HEK293 (cell line): Measurements from ENCODE around the gene ENO2.
A peak's percentile ranks its signal among the peaks of the same experiment; 100 is the strongest.

ENCODE experiments used
- CTCF ChIP-seq: fragments of 450-650 bp; formaldehyde crosslinking; IDR thresholded peaks from 2 replicates; pipeline ENCODE4 v1.5.1; 2016; ENCODE audit warnings: missing biosample characterization, missing genetic modification characterization
- EGR2 ChIP-seq: fragments of 450-650 bp; formaldehyde crosslinking; IDR thresholded peaks from 2 replicates; pipeline ENCODE4 v1.5.1; 2016; ENCODE audit warnings: low read depth, missing biosample characterization, missing genetic modification characterization
- GLI4 ChIP-seq: fragments of 450-650 bp; formaldehyde crosslinking; IDR thresholded peaks from 2 replicates; pipeline ENCODE4 v1.5.1; 2016; ENCODE audit warnings: missing biosample characterization, missing genetic modification characterization
- KLF1 ChIP-seq: fragments of 450-650 bp; formaldehyde crosslinking; IDR thresholded peaks from 2 replicates; pipeline ENCODE4 v1.5.1; 2016; ENCODE audit warnings: missing biosample characterization, missing genetic modification characterization
- KLF9 ChIP-seq: fragments of 450-650 bp; formaldehyde crosslinking; IDR thresholded peaks from 2 replicates; pipeline ENCODE4 v1.5.1; 2016; ENCODE audit warnings: missing biosample characterization, missing genetic modification characterization, low read depth
- MYNN ChIP-seq: fragments of 450-650 bp; formaldehyde crosslinking; IDR thresholded peaks from 2 replicates; pipeline ENCODE4 v1.5.1; 2016; ENCODE audit warnings: missing biosample characterization, missing genetic modification characterization, borderline replicate concordance
- MZF1 ChIP-seq: fragments of 450-650 bp; formaldehyde crosslinking; IDR thresholded peaks from 2 replicates; pipeline ENCODE4 v1.5.1; 2017; ENCODE audit warnings: missing biosample characterization, missing genetic modification characterization, borderline replicate concordance
- SP3 ChIP-seq: fragments of 450-650 bp; formaldehyde crosslinking; IDR thresholded peaks from 2 replicates; pipeline ENCODE4 v1.5.1; 2016; ENCODE audit warnings: missing biosample characterization, missing genetic modification characterization
- ZBTB7A ChIP-seq: fragments of 450-650 bp; formaldehyde crosslinking; IDR thresholded peaks from 2 replicates; pipeline ENCODE4 v1.5.1; 2016; ENCODE audit warnings: low read depth, missing biosample characterization, missing genetic modification characterization
- ZFHX2 ChIP-seq: fragments of 450-650 bp; formaldehyde crosslinking; conservative IDR thresholded peaks from 2 replicates; pipeline ENCODE4 v1.5.1; 2016; ENCODE audit warnings: missing biosample characterization, missing genetic modification characterization
- ZNF138 ChIP-seq: fragments of 450-650 bp; formaldehyde crosslinking; IDR thresholded peaks from 2 replicates; pipeline ENCODE4 v1.5.1; 2016; ENCODE audit warnings: missing biosample characterization, missing genetic modification characterization, borderline replicate concordance
- ZNF24 ChIP-seq: fragments of 450-650 bp; formaldehyde crosslinking; IDR thresholded peaks from 2 replicates; pipeline ENCODE4 v1.5.1; 2016; ENCODE audit warnings: missing biosample characterization, missing genetic modification characterization
- ZNF266 ChIP-seq: fragments of 450-650 bp; formaldehyde crosslinking; IDR thresholded peaks from 2 replicates; pipeline ENCODE4 v1.5.1; 2016; ENCODE audit warnings: missing biosample characterization, missing genetic modification characterization, low read depth
- ZNF335 ChIP-seq: fragments of 450-650 bp; formaldehyde crosslinking; conservative IDR thresholded peaks from 2 replicates; pipeline ENCODE4 v1.5.1; 2016; ENCODE audit warnings: missing biosample characterization, missing genetic modification characterization
- ZNF341 ChIP-seq: fragments of 450-650 bp; formaldehyde crosslinking; IDR thresholded peaks from 2 replicates; pipeline ENCODE4; 2016; ENCODE audit warnings: low read depth, missing biosample characterization, missing genetic modification characterization
- ZNF350 ChIP-seq: fragments of 450-650 bp; formaldehyde crosslinking; IDR thresholded peaks from 2 replicates; pipeline ENCODE4 v1.5.0; 2017; ENCODE audit warnings: missing biosample characterization, mild to moderate bottlenecking, missing genetic modification characterization
- ZNF366 ChIP-seq: fragments of 450-650 bp; formaldehyde crosslinking; conservative IDR thresholded peaks from 2 replicates; pipeline ENCODE4 v1.5.1; 2016; ENCODE audit warnings: missing biosample characterization, missing genetic modification characterization
- ZNF600 ChIP-seq: fragments of 450-650 bp; formaldehyde crosslinking; IDR thresholded peaks from 2 replicates; pipeline ENCODE4 v1.5.1; 2016; ENCODE audit warnings: missing biosample characterization, missing genetic modification characterization
- ZNF654 ChIP-seq: fragments of 450-650 bp; formaldehyde crosslinking; IDR thresholded peaks from 2 replicates; pipeline ENCODE4 v1.5.1; 2016; ENCODE audit warnings: low read depth, missing biosample characterization, missing genetic modification characterization
- ZNF658 ChIP-seq: fragments of 450-650 bp; formaldehyde crosslinking; IDR thresholded peaks from 2 replicates; pipeline ENCODE4; 2016; ENCODE audit warnings: missing biosample characterization, missing genetic modification characterization
- ZNF76 ChIP-seq: fragments of 450-650 bp; formaldehyde crosslinking; IDR thresholded peaks from 2 replicates; pipeline ENCODE4; 2016; ENCODE audit warnings: low read depth, missing biosample characterization, missing genetic modification characterization, borderline replicate concordance
- ZNF776 ChIP-seq: fragments of 450-650 bp; formaldehyde crosslinking; IDR thresholded peaks from 2 replicates; pipeline ENCODE4 v1.5.0; 2017; ENCODE audit warnings: missing biosample characterization, missing genetic modification characterization, borderline replicate concordance
- ZNF791 ChIP-seq: fragments of 450-650 bp; formaldehyde crosslinking; IDR thresholded peaks from 2 replicates; pipeline ENCODE4 v1.5.1; 2016; ENCODE audit warnings: missing biosample characterization, missing genetic modification characterization
- ZSCAN30 ChIP-seq: fragments of 450-650 bp; IDR thresholded peaks from 2 replicates; pipeline ENCODE4 v1.5.1; 2018; ENCODE audit warnings: missing biosample characterization, mild to moderate bottlenecking, missing genetic modification characterization, moderate library complexity
- TF ChIP-seq, protein P1 (sequence below): fragments of 450-650 bp; formaldehyde crosslinking; IDR thresholded peaks from 2 replicates; pipeline ENCODE4 v1.5.1; 2016; ENCODE audit warnings: missing biosample characterization, missing genetic modification characterization
- TF ChIP-seq, protein P2 (sequence below): fragments of 450-650 bp; formaldehyde crosslinking; IDR thresholded peaks from 2 replicates; pipeline ENCODE4 v1.5.1; 2016; ENCODE audit warnings: missing biosample characterization, missing genetic modification characterization
- TF ChIP-seq, protein P3 (sequence below): fragments of 450-650 bp; formaldehyde crosslinking; IDR thresholded peaks from 2 replicates; pipeline ENCODE4 v1.5.1; 2016; ENCODE audit warnings: missing biosample characterization, missing genetic modification characterization
- TF ChIP-seq, protein P4 (sequence below): fragments of 450-650 bp; formaldehyde crosslinking; IDR thresholded peaks from 2 replicates; pipeline ENCODE4 v1.5.1; 2016; ENCODE audit warnings: missing biosample characterization, missing genetic modification characterization
- TF ChIP-seq, protein P5 (sequence below): fragments of 450-650 bp; formaldehyde crosslinking; IDR thresholded peaks from 2 replicates; pipeline ENCODE4 v1.5.1; 2016; ENCODE audit warnings: missing biosample characterization, missing genetic modification characterization, borderline replicate concordance

Gene ENO2

GRCh38 chr12:6914947-6915788, 788 bp downstream of the ENO2 start (continued):
- TF ChIP-seq, protein P1, sequence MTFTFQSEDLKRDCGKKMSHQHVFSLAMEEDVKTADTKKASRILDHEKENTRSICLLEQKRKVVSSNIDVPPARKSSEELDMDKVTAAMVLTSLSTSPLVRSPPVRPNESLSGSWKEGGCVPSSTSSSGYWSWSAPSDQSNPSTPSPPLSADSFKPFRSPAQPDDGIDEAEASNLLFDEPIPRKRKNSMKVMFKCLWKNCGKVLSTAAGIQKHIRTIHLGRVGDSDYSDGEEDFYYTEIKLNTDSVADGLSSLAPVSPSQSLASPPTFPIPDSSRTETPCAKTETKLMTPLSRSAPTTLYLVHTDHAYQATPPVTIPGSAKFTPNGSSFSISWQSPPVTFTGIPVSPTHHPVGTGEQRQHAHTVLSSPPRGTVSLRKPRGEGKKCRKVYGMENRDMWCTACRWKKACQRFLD (tag by site-specific recombination), result no peak
- peak; percentile 76 for TF ChIP-seq MZF1 (tag by site-specific recombination)
- peak; percentile 76 for TF ChIP-seq SP3 (tag by site-specific recombination)
- peak; percentile 58 for TF ChIP-seq KLF1 (tag by site-specific recombination)
- TF ChIP-seq, protein P2, sequence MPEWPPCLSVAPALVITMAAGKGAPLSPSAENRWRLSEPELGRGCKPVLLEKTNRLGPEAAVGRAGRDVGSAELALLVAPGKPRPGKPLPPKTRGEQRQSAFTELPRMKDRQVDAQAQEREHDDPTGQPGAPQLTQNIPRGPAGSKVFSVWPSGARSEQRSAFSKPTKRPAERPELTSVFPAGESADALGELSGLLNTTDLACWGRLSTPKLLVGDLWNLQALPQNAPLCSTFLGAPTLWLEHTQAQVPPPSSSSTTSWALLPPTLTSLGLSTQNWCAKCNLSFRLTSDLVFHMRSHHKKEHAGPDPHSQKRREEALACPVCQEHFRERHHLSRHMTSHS (tag by site-specific recombination), result no peak
- peak; percentile 5; the same call in 1 of the 2 replicates for TF ChIP-seq CTCF (tag by site-specific recombination)
- TF ChIP-seq ZNF24 (tag by site-specific recombination), result no peak
- 0 out of 2 replicates have a peak, but pooled peaks have one; percentile 7 for TF ChIP-seq ZNF266 (tag by site-specific recombination)
- peak; percentile 60; the same call in 1 of the 2 replicates for TF ChIP-seq ZNF366
- no peak for TF ChIP-seq ZSCAN30 (tag by site-specific recombination)
- TF ChIP-seq ZNF138 (tag by site-specific recombination), result no peak
- TF ChIP-seq ZNF654 (tag by site-specific recombination), result no peak
- TF ChIP-seq, protein P3, sequence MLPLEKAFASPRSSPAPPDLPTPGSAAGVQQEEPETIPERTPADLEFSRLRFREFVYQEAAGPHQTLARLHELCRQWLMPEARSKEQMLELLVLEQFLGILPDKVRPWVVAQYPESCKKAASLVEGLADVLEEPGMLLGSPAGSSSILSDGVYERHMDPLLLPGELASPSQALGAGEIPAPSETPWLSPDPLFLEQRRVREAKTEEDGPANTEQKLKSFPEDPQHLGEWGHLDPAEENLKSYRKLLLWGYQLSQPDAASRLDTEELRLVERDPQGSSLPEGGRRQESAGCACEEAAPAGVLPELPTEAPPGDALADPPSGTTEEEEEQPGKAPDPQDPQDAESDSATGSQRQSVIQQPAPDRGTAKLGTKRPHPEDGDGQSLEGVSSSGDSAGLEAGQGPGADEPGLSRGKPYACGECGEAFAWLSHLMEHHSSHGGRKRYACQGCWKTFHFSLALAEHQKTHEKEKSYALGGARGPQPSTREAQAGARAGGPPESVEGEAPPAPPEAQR (tag by site-specific recombination), result no peak
- TF ChIP-seq, protein P4, sequence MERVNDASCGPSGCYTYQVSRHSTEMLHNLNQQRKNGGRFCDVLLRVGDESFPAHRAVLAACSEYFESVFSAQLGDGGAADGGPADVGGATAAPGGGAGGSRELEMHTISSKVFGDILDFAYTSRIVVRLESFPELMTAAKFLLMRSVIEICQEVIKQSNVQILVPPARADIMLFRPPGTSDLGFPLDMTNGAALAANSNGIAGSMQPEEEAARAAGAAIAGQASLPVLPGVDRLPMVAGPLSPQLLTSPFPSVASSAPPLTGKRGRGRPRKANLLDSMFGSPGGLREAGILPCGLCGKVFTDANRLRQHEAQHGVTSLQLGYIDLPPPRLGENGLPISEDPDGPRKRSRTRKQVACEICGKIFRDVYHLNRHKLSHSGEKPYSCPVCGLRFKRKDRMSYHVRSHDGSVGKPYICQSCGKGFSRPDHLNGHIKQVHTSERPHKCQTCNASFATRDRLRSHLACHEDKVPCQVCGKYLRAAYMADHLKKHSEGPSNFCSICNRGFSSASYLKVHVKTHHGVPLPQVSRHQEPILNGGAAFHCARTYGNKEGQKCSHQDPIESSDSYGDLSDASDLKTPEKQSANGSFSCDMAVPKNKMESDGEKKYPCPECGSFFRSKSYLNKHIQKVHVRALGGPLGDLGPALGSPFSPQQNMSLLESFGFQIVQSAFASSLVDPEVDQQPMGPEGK (tag by site-specific recombination), result peak; percentile 58
- no peak for TF ChIP-seq ZNF600 (tag by site-specific recombination)
- TF ChIP-seq ZNF335, result no peak; the same call in 1 of the 2 replicates
- no peak for TF ChIP-seq ZNF658
- TF ChIP-seq ZFHX2, result peak; percentile 43
- TF ChIP-seq GLI4 (tag by site-specific recombination), result no peak
- peak; percentile 52 for TF ChIP-seq EGR2 (tag by site-specific recombination)
- TF ChIP-seq, protein P5, sequence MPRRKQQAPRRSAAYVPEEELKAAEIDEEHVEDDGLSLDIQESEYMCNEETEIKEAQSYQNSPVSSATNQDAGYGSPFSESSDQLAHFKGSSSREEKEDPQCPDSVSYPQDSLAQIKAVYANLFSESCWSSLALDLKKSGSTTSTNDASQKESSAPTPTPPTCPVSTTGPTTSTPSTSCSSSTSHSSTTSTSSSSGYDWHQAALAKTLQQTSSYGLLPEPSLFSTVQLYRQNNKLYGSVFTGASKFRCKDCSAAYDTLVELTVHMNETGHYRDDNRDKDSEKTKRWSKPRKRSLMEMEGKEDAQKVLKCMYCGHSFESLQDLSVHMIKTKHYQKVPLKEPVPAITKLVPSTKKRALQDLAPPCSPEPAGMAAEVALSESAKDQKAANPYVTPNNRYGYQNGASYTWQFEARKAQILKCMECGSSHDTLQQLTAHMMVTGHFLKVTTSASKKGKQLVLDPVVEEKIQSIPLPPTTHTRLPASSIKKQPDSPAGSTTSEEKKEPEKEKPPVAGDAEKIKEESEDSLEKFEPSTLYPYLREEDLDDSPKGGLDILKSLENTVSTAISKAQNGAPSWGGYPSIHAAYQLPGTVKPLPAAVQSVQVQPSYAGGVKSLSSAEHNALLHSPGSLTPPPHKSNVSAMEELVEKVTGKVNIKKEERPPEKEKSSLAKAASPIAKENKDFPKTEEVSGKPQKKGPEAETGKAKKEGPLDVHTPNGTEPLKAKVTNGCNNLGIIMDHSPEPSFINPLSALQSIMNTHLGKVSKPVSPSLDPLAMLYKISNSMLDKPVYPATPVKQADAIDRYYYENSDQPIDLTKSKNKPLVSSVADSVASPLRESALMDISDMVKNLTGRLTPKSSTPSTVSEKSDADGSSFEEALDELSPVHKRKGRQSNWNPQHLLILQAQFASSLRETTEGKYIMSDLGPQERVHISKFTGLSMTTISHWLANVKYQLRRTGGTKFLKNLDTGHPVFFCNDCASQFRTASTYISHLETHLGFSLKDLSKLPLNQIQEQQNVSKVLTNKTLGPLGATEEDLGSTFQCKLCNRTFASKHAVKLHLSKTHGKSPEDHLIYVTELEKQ (tag by site-specific recombination), result no peak
- no peak for TF ChIP-seq ZBTB7A (tag by site-specific recombination)
- no peak for TF ChIP-seq ZNF791 (tag by site-specific recombination)
- TF ChIP-seq ZNF341 (tag by site-specific recombination), result peak; percentile 73
- no peak for TF ChIP-seq ZNF350 (tag by site-specific recombination)
- no peak for TF ChIP-seq MYNN (tag by site-specific recombination)
- TF ChIP-seq ZNF776 (tag by site-specific recombination), result no peak
- peak; percentile 28; the same call in 1 of the 2 replicates for TF ChIP-seq ZNF76
- 0 out of 2 replicates have a peak, but pooled peaks have one; percentile 37 for TF ChIP-seq KLF9 (tag by site-specific recombination)
